Endothelial cell of umbilical vein (primary cell): ENCODE results near the gene PACS1. TPM values are rescaled to one million over a fixed set of nuclear protein-coding genes. Genes with fewer than 3 reads are reported as not detected.

Experiments
- BruUV-seq: library from RNA; stranded (reverse); fragments of 400-500 nt; replicated peaks from 2 replicates; lab custom pipeline; 2021; lab: Mats Ljungman, UMichigan
- CTCF ChIA-PET: fragments of 300-600, 350-600 bp; sonication (Branson Sonifier 250); formaldehyde crosslinking; loops from one replicate; lab custom pipeline; 2021; ENCODE audit warnings: antibody characterized with exemption, inconsistent platforms; lab: Charles Lee
- POLR2A ChIA-PET: fragments of 300-600, 350-600 bp; sonication (Branson Sonifier 250); formaldehyde crosslinking; loops from one replicate; lab custom pipeline; 2021; ENCODE audit warnings: antibody characterized with exemption, inconsistent platforms; lab: Charles Lee
- DNase-seq: peaks from one replicate; pipeline ENCODE4 v3.0.0-alpha.2; 2011; ENCODE audit warnings: low read depth, low spot score
- FAIRE-seq: peaks from 2 replicates; lab custom pipeline; 2011; peaks lifted over from hg19 to GRCh38; lab: Jason Lieb, UNC
- H2AFZ ChIP-seq: 2 replicates; pipeline ENCODE4 v1.6.0; 2012; ENCODE audit warnings: low read depth, low read length, control low read depth, inconsistent platforms
- H3K27ac ChIP-seq: 2 replicates; pipeline ENCODE4 v1.5.1; 2011; ENCODE audit warnings: low read depth, mild to moderate bottlenecking, control low read depth, low read length, moderate library complexity; ENCODE audit not compliant: insufficient read depth
- H3K27me3 ChIP-seq, 2 experiments: 2 replicates each; pipeline versions ENCODE4 v1.6.0 to v1.6.1; 2011; ENCODE audit warnings: low read length in 2 of 2, mixed read lengths in 1 of 2; ENCODE audit not compliant: control insufficient read depth in 2 of 2, insufficient read depth in 2 of 2
- H3K36me3 ChIP-seq, 2 experiments: 2 replicates in 1 of 2; 3 replicates in 1 of 2; pipeline ENCODE4 v1.5.1; 2011; ENCODE audit warnings: low read length in 2 of 2, mild to moderate bottlenecking in 1 of 2, moderate library complexity in 1 of 2; ENCODE audit not compliant: control insufficient read depth in 2 of 2, insufficient read depth in 2 of 2; ENCODE audit errors: extremely low read depth in 1 of 2
- H3K4me1 ChIP-seq: 3 replicates; pipeline ENCODE4 v1.5.1; 2011; ENCODE audit warnings: mild to moderate bottlenecking, low read length; ENCODE audit not compliant: control insufficient read depth, insufficient read depth; ENCODE audit errors: extremely low read depth
- H3K4me2 ChIP-seq: 2 replicates; pipeline ENCODE4 v1.6.1; 2011; ENCODE audit warnings: low read length, control low read depth, mixed read lengths; ENCODE audit not compliant: insufficient read depth
- H3K4me3 ChIP-seq, 3 experiments: fragments of 200-600 bp in 1 of 3; sonication (generic), shearing (Covaris generic) in 1 of 3; replicated peaks in 1 of 3; 2 replicates each; pipeline ENCODE4 v1.5.1; 2011 to 2016; ENCODE audit warnings: control low read depth in 3 of 3, low read length in 3 of 3, mild to moderate bottlenecking in 2 of 3, inconsistent platforms in 1 of 3, low read depth in 1 of 3, moderate library complexity in 1 of 3; ENCODE audit not compliant: insufficient read depth in 1 of 3
- H3K79me2 ChIP-seq: 2 replicates; pipeline ENCODE4 v1.6.0; 2012; ENCODE audit warnings: low read length, inconsistent platforms; ENCODE audit not compliant: control insufficient read depth, insufficient read depth
- H3K9ac ChIP-seq: replicated peaks from 2 replicates; pipeline ENCODE3; 2011; ENCODE audit warnings: low read length, control low read depth; ENCODE audit not compliant: insufficient read depth; ENCODE audit errors: extremely low read depth
- H3K9me1 ChIP-seq: replicated peaks from 3 replicates; pipeline ENCODE4 v1.6.0; 2011; ENCODE audit warnings: mild to moderate bottlenecking, low read length; ENCODE audit not compliant: control insufficient read depth, insufficient read depth; ENCODE audit errors: extremely low read depth
- H3K9me3 ChIP-seq: replicated peaks from 2 replicates; pipeline ENCODE4 v1.5.1; 2012; ENCODE audit warnings: low read length, inconsistent platforms; ENCODE audit not compliant: control insufficient read depth, insufficient read depth
- H4K20me1 ChIP-seq: replicated peaks from 2 replicates; pipeline ENCODE3; 2011; ENCODE audit warnings: mild to moderate bottlenecking, low read length; ENCODE audit not compliant: control insufficient read depth, insufficient read depth; ENCODE audit errors: extremely low read depth
- EZH2 ChIP-seq: IDR thresholded peaks from 2 replicates; pipeline ENCODE4 v1.6.1; 2012; ENCODE audit warnings: borderline replicate concordance, low read depth, mild to moderate bottlenecking, moderate library complexity, low read length, inconsistent platforms; ENCODE audit not compliant: severe bottlenecking
- FOS ChIP-seq: IDR thresholded peaks from 2 replicates; pipeline ENCODE4 v1.6.1; 2011; ENCODE audit warnings: mild to moderate bottlenecking, low read length, moderate library complexity, borderline replicate concordance; ENCODE audit not compliant: insufficient read depth
- GATA2 ChIP-seq: IDR thresholded peaks from 2 replicates; pipeline ENCODE4 v1.7.0; 2011; ENCODE audit warnings: low read depth, mild to moderate bottlenecking, moderate library complexity, mixed read lengths, low read length; ENCODE audit not compliant: insufficient read length, insufficient read depth
- JUN ChIP-seq: IDR thresholded peaks from 2 replicates; pipeline ENCODE4 v1.6.1; 2011; ENCODE audit warnings: borderline replicate concordance, low read depth; ENCODE audit not compliant: insufficient read length, insufficient read depth
- POLR2A ChIP-seq: IDR thresholded peaks from 2 replicates; pipeline ENCODE4 v1.6.1; 2012; ENCODE audit warnings: low read depth, mild to moderate bottlenecking, control low read depth, low read length
- dilution Hi-C: fragments of 300-500 bp; cut with MboI; formaldehyde crosslinking; loops from one replicate; pipeline ENCODE4 v1.15.0; 2019; ENCODE audit warnings: low sequenced_read_pairs; ENCODE audit not compliant: extremely low pct_ligation_motif_present
- intact Hi-C: fragments of 100-400 bp; cut with micrococcal nuclease; formaldehyde crosslinking; loops from one replicate; pipeline ENCODE4 v1.10.0; 2022
- polyA plus RNA-seq, 4 experiments: library from polyadenylated mRNA; depleted of rRNA in 3 of 4; stranded (reverse) in 3 of 4; unstranded in 1 of 4; fragments of >200 nt; gene quantifications; 2 replicates each; pipeline versions ENCODE4 v1.2.1 to v1.2.3, GENCODE V29; 2011 to 2012; ENCODE audit warnings: missing spikeins in 1 of 4
- total RNA-seq: library from RNA; stranded (reverse); gene quantifications from 2 replicates; pipeline ENCODE4 v1.2.3, GENCODE V29; 2021
- TF ChIP-seq, protein P1 (sequence below): IDR thresholded peaks from 2 replicates; pipeline ENCODE4 v1.6.1; 2011; ENCODE audit not compliant: insufficient read depth, insufficient read length
- TF ChIP-seq, protein P2 (sequence below), 2 donors: IDR thresholded peaks; 1 replicate in 1 of 2; 2 replicates in 1 of 2; pipeline ENCODE4 v1.5.1; 2011; ENCODE audit warnings: low read length in 2 of 2, mild to moderate bottlenecking in 2 of 2, moderate library complexity in 2 of 2, control low read depth in 1 of 2, inconsistent platforms in 1 of 2, low read depth in 1 of 2; ENCODE audit not compliant: insufficient read depth in 1 of 2; ENCODE audit errors: extremely low read depth in 1 of 2

PACS1 gene
- total and polyA plus RNA-seq, 2 donors (not counting 3 experiments of a cell fraction or from before 2014, with no cell fraction given) = 26.4 to 64.4 TPM

DNA sequence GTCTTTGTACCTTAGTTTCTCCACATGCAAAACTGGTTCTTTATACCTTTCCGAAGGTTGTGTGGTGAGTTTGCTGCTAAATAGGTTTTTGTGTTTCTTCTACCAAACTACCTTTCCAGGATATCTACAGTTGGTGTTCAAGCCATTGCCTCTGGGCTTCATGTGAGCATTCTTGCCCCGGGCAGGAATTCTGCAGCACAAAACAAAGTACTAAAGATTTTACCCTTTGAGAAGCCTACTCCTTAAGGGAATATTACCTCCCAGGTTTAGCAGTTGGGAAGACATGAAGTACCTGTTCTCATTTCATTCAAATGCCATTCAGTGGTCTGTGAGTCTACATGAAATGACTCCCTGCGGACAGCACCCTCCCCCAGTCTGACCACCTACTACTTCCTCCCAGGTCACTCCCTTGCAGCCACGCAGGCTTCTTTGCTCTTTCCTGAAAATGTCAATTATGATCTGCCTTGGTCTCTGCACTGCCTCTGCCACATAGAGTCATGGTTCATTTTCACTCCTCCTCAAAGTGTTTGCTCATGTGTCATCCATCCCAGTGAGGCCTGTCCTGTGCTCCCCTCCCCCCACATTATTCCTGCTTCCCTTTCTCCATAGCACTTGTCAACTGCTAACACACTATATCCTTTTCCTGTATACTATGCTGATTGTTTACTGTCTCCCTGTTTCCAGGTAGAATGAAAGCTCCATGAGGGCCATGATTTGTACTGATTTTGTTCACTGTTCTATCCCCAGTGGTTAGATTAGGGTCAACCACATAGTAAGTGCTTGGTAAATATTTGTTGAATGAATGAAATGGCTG lies 36.9 kb downstream of the PACS1 start:
- POLR2A ChIA-PET = no interaction called here
- Histone ChIP-seq H3K9ac (no peak overlapping the region), H3K4me2 (no peak overlapping the region), H4K20me1 (no peaks in the 10 kb centered on the region), H3K27ac (no peak overlapping the region), H3K27me3 (no peaks in the 10 kb centered on the region), H3K4me3 (no peak overlapping the region), H3K9me1 (no peaks in the 10 kb centered on the region), H3K4me1 (peaks cover 10% of the 10 kb centered on the region), H3K9me3 (no peaks in the 10 kb centered on the region), H3K79me2 (peaks cover 2% of the 10 kb centered on the region), H3K36me3 (no peaks in the 10 kb centered on the region), H2AFZ (no peak overlapping the region)
- CTCF ChIA-PET = interaction anchor here (1.6 kb wide), 1 partner anchor 39 kb away, joined by 4 read pairs; no protein-coding TSS in a partner anchor
- dilution Hi-C loops = no loop called here
- DNase-seq = no peak
- TF ChIP-seq, protein P1, sequence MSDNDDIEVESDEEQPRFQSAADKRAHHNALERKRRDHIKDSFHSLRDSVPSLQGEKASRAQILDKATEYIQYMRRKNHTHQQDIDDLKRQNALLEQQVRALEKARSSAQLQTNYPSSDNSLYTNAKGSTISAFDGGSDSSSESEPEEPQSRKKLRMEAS = no peak
- TF ChIP-seq POLR2A (no peak), GATA2 (no peak)
- FAIRE-seq = no peak
- BruUV-seq = no TSS peak
- intact Hi-C loops = no loop called here

DNA sequence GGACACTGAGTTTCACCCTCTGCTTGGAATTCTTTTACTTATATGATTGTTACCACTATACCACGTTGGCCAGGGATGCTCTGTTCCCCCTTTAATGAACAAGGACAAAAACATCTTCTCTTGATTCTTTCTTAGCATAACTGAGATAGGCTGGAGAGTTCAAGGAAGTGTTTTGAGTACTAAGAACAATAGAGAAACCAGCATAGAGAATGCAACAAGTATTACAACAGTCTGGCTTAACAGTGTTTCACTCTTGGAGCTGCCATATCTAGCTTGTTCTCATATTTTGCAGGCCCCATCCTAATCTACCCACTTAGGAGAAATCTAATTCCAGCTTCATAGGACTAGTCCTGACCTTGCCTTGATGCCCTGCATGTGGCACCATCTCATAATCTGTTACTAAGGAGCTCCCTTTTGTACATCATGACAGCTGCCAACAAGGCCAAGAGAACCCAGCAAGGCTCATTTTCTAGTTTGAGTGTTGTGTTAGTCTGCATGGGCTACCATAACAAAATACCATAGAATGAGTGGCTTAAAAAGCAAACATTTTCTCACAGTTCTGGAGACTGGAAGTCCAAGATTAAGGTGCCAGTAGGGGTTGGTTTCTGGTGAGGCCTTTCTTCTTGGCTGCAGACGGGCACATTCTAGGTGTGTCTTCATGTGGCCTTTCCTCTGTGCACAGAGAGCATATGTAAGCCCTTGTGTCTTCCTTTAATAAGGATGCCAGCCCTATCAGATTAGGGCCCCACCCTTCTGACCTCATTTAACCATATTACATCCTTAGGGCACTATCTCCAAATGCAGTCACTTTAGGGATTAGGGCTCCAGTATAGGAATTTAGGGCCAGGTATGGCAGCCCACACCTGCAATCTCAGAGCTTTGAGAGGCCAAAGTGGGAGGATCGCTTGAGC lies 37.8 kb downstream of the PACS1 start:
- no peak overlapping the region for H3K9ac ChIP-seq
- no peaks in the 10 kb centered on the region for H3K9me1 ChIP-seq
- H3K9me3 ChIP-seq = no peaks in the 10 kb centered on the region
- no peak overlapping the region for H3K4me3 ChIP-seq
- DNase-seq (no peak), FAIRE-seq (no peak)
- no peaks in the 10 kb centered on the region for H3K27me3 ChIP-seq
- peaks cover 18% of the 10 kb centered on the region for H3K4me1 ChIP-seq
- no peak overlapping the region for H3K27ac ChIP-seq
- TF ChIP-seq FOS = no peak
- TF ChIP-seq GATA2 = no peak
- no peak for TF ChIP-seq EZH2
- TF ChIP-seq JUN = no peak
- TF ChIP-seq POLR2A = no peak
- TF ChIP-seq, protein P2, sequence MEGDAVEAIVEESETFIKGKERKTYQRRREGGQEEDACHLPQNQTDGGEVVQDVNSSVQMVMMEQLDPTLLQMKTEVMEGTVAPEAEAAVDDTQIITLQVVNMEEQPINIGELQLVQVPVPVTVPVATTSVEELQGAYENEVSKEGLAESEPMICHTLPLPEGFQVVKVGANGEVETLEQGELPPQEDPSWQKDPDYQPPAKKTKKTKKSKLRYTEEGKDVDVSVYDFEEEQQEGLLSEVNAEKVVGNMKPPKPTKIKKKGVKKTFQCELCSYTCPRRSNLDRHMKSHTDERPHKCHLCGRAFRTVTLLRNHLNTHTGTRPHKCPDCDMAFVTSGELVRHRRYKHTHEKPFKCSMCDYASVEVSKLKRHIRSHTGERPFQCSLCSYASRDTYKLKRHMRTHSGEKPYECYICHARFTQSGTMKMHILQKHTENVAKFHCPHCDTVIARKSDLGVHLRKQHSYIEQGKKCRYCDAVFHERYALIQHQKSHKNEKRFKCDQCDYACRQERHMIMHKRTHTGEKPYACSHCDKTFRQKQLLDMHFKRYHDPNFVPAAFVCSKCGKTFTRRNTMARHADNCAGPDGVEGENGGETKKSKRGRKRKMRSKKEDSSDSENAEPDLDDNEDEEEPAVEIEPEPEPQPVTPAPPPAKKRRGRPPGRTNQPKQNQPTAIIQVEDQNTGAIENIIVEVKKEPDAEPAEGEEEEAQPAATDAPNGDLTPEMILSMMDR (IDR thresholded peaks at IDR 0.05; ENCODE audit: extremely low read depth in 1 of 2, insufficient read depth in 1 of 2, low read depth in 1 of 2, low read length in 2 of 2) = no peak
- no peaks in the 10 kb centered on the region for H4K20me1 ChIP-seq
- intact Hi-C loops (no loop called here), dilution Hi-C loops (no loop called here)
- no TSS peak for BruUV-seq
- no peak overlapping the region for H2AFZ ChIP-seq
- H3K4me2 ChIP-seq = no peak overlapping the region
- peaks cover 2% of the 10 kb centered on the region for H3K79me2 ChIP-seq
- H3K36me3 ChIP-seq = no peaks in the 10 kb centered on the region
- ChIA-PET POLR2A (no interaction called here), CTCF (interaction anchor here (1.6 kb wide), 1 partner anchor 40 kb away, joined by 4 read pairs; no protein-coding TSS in a partner anchor)
